HG02981 (cell line): ENCODE results near the gene MATN1.
"Not testable (repeated sequence)": the region's sequence is repeated elsewhere in the genome, so short reads cannot be mapped to it uniquely, and the experiment has no call there.

Source experiments
- ATAC-seq: cut with Tn5 transposase; IDR thresholded peaks from one replicate; pipeline ENCODE4 v1.9.1; 2021; ENCODE audit warnings: mild to moderate bottlenecking, moderate library complexity; ENCODE audit not compliant: unreplicated experiment

The MATN1 gene

GRCh38 chr1:30700528-30701257, 22.7 kb downstream of the MATN1 start:
- no peak for ATAC-seq

- ATAC-seq, result no peak
Observed at GRCh38 chr1:30699762-30700161, 23.6 kb downstream of the MATN1 start.

GRCh38 chr1:30698401-30698981, 24.9 kb downstream of the MATN1 start:
- ATAC-seq, result no peak

GRCh38 chr1:30697571-30698376, 25.6 kb downstream of the MATN1 start:
- ATAC-seq, result no peak

- ATAC-seq, result no peak
Observed at GRCh38 chr1:30696831-30697230, 26.6 kb downstream of the MATN1 start.

GRCh38 chr1:30695439-30695841, 27.9 kb downstream of the MATN1 start:
- no peak for ATAC-seq

GRCh38 chr1:30694280-30695175, 28.9 kb downstream of the MATN1 start:
- no peak for ATAC-seq

- ATAC-seq, result no peak
Observed at GRCh38 chr1:30693822-30694221, 29.6 kb downstream of the MATN1 start.

- no peak for ATAC-seq
Observed at GRCh38 chr1:30693366-30693765, 30.0 kb downstream of the MATN1 start.

- no peak for ATAC-seq
Observed at GRCh38 chr1:30692948-30693301, 30.5 kb downstream of the MATN1 start.

GRCh38 chr1:30692201-30692947, 31.0 kb downstream of the MATN1 start:
- no peak for ATAC-seq

GRCh38 chr1:30691480-30691879, 31.9 kb downstream of the MATN1 start:
- ATAC-seq, result no peak

GRCh38 chr1:30689901-30690645, 33.3 kb downstream of the MATN1 start:
- no peak for ATAC-seq

GRCh38 chr1:30688920-30689794, 34.2 kb downstream of the MATN1 start:
- no peak for ATAC-seq

- ATAC-seq, result not testable (repeated sequence)
Observed at GRCh38 chr1:30688516-30688915, 34.9 kb downstream of the MATN1 start.

GRCh38 chr1:30687886-30688285, 35.5 kb downstream of the MATN1 start:
- ATAC-seq, result no peak

- ATAC-seq, result no peak
Observed at GRCh38 chr1:30686236-30686935, 37.0 kb downstream of the MATN1 start.

- no peak for ATAC-seq
Observed at GRCh38 chr1:30685796-30686165, 37.6 kb downstream of the MATN1 start.
